HG03025 (cell line): ENCODE results near the gene PRKCB.
"Not testable (repeated sequence)": the region's sequence is repeated elsewhere in the genome, so short reads cannot be mapped to it uniquely, and the experiment has no call there.

Experiments used
- ATAC-seq: cut with Tn5 transposase; IDR thresholded peaks from one replicate; pipeline ENCODE4 v1.9.1; 2021; ENCODE audit warnings: mild to moderate bottlenecking, moderate library complexity; ENCODE audit not compliant: unreplicated experiment, low FRiP score

Gene PRKCB

DNA sequence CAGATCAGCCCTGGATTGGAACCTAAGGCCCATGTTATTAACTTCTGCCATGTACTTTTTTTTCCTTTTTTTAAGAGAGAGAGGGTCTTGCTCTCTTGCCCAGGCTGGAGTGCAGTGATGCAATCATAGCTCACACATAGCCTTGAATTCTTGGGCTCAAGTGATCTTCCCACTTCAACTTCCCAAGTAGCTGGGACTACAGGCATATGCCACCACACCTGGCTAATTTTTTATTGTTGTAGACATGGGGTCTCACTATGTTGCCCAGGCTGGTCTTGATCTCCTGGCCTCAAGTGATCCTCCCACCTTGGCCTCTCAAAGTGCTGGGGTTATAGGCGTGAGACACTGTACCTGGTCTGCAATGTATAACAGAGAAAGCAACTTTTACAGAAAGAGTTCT is 194.1 kb downstream of the PRKCB start:
- not testable (repeated sequence) for ATAC-seq

GRCh38 chr16:24035127-24035842 is 199.5 kb downstream of the PRKCB start:
- no peak for ATAC-seq

DNA sequence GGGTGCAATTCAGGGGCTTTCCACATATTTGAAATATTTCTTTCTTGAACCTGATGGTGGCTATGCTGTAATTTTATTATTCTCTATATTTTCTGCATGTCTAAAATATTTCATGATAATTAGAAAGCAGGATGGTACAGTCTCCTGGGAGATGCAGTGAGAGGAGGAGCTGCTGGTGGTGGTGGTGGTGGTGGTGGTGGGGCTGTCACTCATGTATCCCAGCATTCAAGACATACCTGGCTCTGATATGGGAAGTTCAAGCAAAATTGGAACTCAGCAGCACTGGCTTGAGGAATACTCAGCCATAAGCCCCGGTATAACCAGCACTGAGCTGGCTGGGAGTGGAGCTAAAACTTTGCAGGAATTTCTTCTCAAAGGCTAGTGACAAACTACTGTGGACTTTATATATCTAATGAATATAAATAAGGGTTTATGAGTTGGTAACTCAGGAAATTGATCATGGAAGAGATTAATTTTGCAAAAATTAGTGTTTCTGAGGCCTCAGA is 200.3 kb downstream of the PRKCB start:
- no peak for ATAC-seq

DNA sequence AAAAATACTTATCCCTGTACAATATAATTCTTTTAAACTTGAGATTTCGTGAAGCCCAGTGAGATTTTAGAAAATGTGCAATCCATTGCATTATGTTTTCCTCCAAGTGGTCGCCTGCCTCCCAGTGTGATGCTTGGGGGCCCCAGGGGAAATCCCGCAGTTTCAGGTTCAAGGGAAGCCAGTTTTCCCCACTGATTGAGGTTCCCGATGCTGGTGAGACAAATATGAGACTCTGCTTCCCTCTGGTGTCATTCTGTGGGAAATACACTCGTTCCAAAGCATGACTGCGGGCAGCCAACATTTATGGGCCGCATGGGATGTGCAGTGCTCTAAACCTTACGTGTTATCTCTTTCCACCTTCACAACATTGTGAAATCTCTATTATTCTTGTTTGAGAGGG is 200.8 kb downstream of the PRKCB start:
- no peak for ATAC-seq

DNA sequence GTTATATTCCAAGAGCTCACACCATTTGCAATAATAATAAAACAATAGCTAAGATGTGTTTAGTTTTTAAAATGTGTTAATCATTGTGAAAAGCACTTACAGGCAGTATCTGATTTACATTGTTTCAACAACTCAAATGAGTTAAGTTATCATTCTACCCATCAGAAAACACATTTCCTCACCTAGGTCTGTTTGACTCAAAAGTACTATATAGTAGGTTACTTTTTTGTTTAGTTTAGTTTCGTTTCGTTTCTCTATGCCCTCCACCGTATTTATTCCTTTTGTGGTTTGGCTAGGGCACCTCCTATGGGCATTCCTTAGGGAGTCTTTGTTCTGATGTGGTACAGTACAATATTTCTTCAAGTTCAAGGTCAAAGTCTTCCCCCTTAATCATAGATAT is 201.6 kb downstream of the PRKCB start:
- no peak for ATAC-seq

DNA sequence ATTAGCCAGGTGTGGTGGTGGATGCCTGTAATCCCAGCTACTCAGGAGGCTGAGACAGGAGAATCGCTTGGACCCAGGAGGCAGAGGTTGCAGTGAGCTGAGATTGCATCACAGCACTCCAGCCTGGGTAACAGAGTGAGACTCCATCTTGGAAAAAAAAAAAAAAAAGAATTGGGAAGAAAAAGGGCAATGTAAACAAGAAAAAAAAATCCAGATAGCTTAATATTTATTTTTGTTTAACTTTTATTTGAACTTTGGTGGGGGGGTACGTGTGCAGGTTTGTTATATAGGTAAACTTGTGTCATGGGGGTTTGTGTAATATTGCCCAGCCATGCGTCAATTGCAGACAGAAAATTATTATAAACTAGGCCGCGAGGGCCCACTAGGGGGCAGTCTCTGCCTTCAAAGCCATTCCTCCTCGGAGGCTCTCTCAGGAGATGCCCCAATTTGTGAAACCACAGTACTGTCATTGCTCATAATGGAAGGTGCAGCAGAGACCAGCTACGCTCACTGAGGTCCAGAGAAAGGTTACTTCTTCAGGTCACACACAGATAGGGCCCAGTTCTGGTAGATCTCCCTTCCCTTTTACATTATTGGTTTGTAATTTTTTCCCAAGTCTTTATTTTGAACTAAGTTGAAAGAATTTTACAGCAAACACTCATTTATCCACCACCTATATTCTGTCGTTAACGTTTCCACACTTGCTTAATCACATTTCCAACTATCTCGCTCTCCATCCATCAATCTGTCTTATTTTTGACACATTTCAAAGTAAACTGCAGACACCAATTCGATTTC is 206.2 kb downstream of the PRKCB start:
- no peak for ATAC-seq

- ATAC-seq = no peak
Measured at GRCh38 chr16:24044467-24044866, 208.7 kb downstream of the PRKCB start.

DNA sequence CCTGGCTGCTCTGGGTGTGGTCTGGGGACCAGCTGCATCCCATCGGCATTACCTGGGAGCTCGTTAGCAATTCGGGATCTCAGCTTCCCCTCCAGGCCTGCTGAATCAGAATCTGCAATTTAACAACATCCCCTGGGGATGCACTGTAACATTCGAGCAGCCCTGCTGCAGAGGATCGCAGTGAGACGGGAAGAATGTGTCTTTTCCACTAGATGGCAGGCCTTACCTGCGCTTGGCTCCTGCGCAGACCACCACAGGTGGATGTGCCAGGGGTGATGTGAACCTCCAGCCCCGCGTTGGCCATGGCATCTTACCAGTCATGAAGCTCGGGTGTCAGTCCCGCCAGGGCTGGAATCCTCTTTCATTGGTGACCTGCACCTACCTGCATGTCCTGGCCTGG is 209.9 kb downstream of the PRKCB start:
- ATAC-seq = no peak

GRCh38 chr16:24046442-24046841 is 210.7 kb downstream of the PRKCB start:
- no peak for ATAC-seq

DNA sequence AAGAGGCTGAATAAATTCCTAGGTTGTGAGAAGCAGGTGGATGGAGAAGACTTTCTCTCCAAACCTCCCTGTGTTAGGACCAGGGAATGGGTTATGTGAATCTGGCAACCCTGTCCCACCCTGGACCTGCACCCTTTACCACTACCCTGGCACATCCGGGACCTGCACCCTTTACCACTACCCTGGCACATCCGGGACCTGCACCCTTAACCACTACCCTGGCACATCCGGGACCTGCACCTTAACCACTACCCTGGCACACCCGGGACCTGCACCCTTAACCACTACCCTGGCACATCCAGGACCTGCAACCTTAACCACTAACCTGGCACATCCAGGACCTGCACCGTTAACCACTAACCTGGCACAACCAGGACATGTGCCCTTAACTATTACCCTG is 213.3 kb downstream of the PRKCB start:
- ATAC-seq = no peak

- ATAC-seq = no peak
Measured at GRCh38 chr16:24051125-24051524, 215.3 kb downstream of the PRKCB start.

DNA sequence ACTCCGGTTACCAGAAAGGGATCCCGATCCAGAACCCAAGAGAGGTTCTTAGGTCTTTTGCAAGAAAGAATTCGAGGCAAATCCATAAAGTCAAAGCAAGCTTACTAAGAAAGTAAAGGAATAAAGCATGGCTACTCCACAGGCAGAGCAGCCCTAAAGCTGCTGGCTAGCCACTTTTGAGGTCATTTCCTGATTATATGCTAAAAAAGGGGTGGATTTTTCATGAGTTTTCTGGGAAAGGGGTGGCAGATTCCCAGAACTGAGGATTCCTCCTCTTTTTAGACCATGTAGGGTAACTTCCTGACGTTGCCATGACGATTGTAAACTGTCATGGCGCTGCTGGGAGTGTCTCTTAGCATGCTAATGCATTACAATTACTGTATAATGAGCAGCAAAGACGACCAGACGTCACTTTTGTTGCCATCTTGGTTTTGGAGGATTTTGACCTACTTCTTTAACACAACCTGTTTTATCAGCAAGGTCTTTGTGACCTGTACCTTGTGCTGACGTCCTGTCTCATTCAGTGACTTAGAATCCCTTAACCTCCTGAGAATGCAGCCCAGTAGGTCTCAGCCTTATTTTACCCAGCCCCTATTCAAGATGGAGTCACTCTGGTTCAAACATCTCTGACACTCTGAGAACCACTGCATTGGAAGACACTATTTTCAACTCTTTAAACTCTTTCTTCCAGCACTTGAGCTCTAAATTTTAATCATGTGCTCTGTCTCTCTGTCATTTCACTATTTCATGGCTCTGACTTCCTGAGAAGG is 216.7 kb downstream of the PRKCB start:
- no peak for ATAC-seq

- no peak for ATAC-seq
Measured at GRCh38 chr16:24053099-24053946, 217.5 kb downstream of the PRKCB start.

GRCh38 chr16:24054741-24055491 is 219.1 kb downstream of the PRKCB start:
- no peak for ATAC-seq

GRCh38 chr16:24062270-24062817 is 226.6 kb downstream of the PRKCB start:
- ATAC-seq = no peak

GRCh38 chr16:24069036-24069590 is 233.3 kb downstream of the PRKCB start:
- ATAC-seq = no peak

DNA sequence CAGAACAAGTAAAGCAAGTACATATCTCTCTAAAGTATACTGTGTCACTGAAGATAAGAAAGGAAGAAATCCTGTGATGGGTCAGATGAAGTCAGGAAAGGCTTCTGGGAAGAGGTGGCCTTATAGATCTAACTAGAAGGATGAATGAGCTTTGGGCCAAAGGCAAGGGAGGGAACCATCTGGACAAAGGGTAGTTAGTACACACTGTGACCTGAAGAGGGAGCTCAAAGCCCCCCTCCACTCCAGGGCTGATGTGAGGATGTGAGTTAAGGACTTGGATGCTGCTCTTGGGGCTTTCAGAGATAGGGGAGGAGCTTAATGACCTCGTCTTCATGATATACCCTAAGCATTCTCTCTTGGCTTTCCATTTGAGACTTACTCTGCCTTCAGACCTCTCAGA is 235.1 kb downstream of the PRKCB start:
- ATAC-seq = no peak

- no peak for ATAC-seq
Measured at GRCh38 chr16:24071666-24072360, 236.0 kb downstream of the PRKCB start.
